ENCODE measurements around the gene PSMA2. TPM values are rescaled to one million over a fixed set of nuclear protein-coding genes. Genes with fewer than 3 reads are reported as not detected.

The PSMA2 gene
- 100 to 1,000 TPM in 1 of 4 donors, 10 to 100 TPM in 3; 52.0 to 136 (median 63.6) TPM for total RNA-seq

DNA sequence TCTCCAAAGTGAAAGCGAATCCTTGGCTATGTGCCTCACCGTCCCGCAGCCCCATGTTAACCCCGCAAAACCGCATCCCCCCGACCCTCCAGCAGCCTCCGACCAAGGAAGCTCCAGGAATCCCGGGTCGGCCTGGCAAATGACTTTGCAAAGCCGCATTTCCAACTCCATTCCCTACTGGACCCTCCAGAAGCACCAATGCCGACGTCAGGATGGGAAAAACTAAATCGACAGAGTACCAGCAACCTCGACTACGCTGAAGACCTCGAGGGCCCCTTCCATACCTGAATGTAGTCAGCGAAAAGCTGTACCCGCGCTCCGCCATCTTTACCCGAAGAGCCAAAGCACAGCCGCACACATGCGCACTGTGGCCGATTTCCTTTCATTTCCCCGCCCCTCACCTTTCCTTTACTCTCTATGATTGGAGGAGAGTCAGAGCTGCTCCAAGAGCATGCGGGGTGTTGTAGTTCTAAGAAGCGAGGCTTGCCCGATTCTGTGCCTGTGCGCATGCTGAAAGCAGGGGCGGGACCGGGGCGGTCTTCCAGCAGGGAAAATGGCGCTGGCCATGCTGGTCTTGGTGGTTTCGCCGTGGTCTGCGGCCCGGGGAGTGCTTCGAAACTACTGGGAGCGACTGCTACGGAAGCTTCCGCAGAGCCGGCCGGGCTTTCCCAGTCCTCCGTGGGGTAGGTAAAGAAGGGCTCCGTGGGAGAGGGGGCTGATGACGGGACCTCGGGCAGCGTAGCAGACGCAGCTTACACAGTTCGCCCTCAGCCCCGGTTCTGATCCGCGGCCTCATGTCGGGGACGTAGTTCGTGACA, at the start of gene PSMA2, which contains the start of gene MRPL32:
TSS of gene PSMA2 (minus strand) at position 341 of the 818 bp plus-strand sequence. CDS start at position 325, 16 bp downstream.
TSS of gene MRPL32 (plus strand) at position 543 of the 818 bp plus-strand sequence. CDS start at position 554, 11 bp downstream.
- TF ChIP-seq, protein P1, sequence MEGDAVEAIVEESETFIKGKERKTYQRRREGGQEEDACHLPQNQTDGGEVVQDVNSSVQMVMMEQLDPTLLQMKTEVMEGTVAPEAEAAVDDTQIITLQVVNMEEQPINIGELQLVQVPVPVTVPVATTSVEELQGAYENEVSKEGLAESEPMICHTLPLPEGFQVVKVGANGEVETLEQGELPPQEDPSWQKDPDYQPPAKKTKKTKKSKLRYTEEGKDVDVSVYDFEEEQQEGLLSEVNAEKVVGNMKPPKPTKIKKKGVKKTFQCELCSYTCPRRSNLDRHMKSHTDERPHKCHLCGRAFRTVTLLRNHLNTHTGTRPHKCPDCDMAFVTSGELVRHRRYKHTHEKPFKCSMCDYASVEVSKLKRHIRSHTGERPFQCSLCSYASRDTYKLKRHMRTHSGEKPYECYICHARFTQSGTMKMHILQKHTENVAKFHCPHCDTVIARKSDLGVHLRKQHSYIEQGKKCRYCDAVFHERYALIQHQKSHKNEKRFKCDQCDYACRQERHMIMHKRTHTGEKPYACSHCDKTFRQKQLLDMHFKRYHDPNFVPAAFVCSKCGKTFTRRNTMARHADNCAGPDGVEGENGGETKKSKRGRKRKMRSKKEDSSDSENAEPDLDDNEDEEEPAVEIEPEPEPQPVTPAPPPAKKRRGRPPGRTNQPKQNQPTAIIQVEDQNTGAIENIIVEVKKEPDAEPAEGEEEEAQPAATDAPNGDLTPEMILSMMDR (IDR thresholded peaks at IDR 0.05; ENCODE audit: low read depth), result no peak

DNA sequence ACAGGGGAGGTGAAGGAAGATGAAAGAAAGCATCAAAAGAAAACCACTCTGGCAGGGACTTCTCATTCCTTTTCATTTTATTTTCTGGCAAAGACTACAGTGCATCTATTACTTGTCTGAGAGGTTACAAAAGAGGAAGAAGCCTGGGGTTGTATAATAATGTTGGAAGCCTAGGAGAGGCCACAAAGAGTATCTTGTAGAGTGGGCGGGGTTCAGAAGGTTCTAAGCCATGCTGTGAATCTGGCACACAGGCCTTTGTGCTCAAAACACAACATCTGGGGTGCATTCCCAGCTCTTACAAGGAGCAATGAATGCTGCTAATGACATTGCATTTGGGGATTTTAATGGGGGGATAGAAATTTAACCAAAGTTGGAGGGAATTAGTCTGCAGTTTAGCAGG, 49.6 kb upstream of the PSMA2 start:
- TF ChIP-seq, protein P1 (IDR thresholded peaks at IDR 0.05; ENCODE audit: low read depth), result no peak

DNA sequence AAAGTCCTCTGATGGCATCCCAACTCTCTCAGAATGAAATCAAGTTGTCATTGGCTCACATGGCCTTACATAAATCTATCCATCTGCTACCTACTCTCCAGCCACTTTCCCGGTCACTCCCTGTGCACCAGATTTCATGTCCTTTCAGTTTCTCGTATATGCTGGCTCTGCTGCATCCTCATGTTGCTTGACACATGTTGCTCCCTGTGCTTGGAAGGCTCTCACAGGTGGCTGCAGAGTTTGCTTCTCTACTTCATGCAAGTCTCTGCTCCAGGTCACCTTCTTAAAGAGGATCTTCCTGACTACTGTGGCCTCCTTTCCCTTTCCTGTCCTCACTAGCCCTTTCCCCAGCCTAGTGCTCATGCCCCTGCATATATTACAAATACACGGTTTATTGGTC, 48.5 kb upstream of the PSMA2 start:
- TF ChIP-seq, protein P1 (IDR thresholded peaks at IDR 0.05; ENCODE audit: low read depth), result no peak

DNA sequence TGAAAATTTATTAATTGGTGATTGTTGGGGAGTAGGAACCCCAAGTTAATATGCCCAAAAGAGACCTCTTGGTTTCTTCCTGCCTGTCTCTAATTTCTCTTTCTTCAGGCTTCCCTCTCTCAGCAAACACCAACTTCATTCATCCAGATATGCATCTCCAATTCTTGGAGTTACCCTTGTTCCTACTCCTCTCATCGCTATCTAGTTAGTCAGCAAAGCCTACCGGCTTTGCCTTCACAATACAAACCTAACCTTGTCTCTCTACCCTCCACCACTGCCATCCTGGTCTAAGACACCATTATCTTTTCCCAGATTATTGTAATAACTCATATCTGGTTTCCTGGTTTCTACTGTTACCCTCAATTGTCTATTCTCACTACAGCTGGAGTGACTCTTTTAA, 48.1 kb upstream of the PSMA2 start:
- TF ChIP-seq, protein P1 (IDR thresholded peaks at IDR 0.05; ENCODE audit: low read depth), result no peak

DNA sequence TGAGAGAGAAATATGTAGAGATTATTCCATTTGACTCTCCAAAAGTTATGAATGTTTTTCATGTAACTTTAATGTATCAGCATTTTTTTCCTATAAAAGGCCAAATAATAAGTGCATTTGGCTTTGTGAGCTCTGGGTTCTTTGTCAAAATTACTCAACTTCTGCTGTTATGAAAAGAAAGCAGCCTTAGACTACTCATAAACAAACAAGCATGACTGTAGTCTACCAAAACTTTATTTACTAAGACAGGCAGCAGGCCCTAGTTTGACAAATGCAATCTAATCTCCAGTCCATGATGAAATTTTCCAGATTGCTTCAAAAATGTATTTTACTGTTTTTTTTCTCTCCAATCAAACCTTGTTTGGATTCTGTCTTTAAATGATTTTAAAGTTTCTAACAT, 46.5 kb upstream of the PSMA2 start:
- TF ChIP-seq, protein P1 (IDR thresholded peaks at IDR 0.05; ENCODE audit: low read depth), result no peak

DNA sequence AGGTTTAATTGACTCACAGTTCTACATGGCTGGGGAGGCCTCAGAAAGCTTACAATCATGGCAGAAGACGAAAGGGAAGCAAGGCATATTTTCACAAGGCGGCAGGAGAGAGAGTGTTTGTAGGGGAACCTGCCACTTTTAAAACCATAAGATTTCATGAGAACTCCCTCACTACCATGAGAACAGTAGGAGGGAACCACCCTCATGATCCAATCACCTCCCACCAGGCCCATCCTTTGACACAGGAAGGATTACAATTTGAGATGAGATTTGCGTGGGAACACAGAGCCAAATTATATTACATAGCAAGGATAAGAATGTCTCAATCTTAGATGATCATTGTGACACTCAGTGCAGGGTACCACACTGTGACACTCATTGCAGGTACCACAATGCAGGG, 44.4 kb upstream of the PSMA2 start:
- TF ChIP-seq, protein P1 (IDR thresholded peaks at IDR 0.05; ENCODE audit: low read depth), result no peak

DNA sequence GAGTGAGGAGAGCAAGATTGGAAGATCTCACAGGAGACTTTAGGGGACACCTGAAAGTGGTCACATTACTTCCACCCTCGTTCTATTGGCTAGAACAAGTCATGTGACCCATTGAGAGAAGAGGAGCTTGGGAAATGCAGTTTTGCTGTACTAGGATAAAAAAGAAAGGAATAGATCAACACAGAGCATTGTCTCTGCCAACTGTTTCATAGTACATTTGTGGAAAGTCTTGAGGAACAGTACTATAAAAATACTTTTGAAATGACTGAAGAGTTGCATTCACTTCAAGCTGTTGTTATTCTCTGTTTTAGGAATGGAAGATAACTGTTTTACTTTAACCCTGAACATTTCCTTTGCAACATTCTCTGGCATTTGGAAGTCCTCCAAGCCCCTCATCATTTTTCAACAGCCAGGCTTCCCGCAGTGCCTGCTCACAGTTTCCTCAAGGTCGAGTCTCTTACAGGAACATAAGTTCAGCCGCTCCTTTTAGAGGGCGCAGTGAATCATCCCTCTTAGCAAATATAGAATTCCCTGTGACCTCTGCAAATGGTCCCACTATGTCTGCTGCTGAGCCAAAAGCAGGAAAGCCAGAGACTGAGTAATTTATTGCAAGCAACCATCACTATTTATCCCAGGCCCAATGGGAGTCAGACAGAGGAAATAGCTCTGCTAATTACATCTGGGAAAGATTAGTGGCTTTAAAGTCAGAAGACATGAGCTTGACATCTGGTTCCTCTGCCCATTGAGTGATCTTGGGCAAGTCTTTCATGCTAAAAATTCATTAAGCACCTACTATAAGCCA, 40.9 kb upstream of the PSMA2 start:
- TF ChIP-seq, protein P1 (IDR thresholded peaks at IDR 0.05; ENCODE audit: low read depth), result no peak

All from subcutaneous adipose tissue (tissue), 4 donors.